SK-N-SH (cell line): ENCODE measurements around the gene RIN3. TPM values are rescaled to one million over a fixed set of nuclear protein-coding genes. Genes with fewer than 3 reads are reported as not detected.

Experiments used
- CTCF ChIA-PET: fragments of 300-600, 350-600 bp; formaldehyde crosslinking; extraction: SDS; loops from one replicate; lab custom pipeline; 2021; lab: Yijun Ruan, JAX
- POLR2A ChIA-PET: fragments of 350-600 bp; sonication (Branson Sonifier 250); formaldehyde crosslinking; extraction: SDS; loops from one replicate; lab custom pipeline; 2020; ENCODE audit warnings: antibody characterized with exemption, inconsistent platforms; lab: Yijun Ruan, JAX
- DNase-seq: peaks from one replicate; pipeline ENCODE4 v3.0.0; 2012
- H2AFZ ChIP-seq: fragments of 200-600 bp; sonication (generic); 2 replicates; pipeline ENCODE4 v1.8.1; 2016; ENCODE audit warnings: antibody characterized with exemption, mild to moderate bottlenecking, low read depth
- H3F3A ChIP-seq: fragments of 200-600 bp; sonication (generic); replicated peaks from 2 replicates; pipeline ENCODE3; 2016; ENCODE audit warnings: antibody characterized with exemption, mild to moderate bottlenecking; ENCODE audit not compliant: insufficient read depth
- H3K27ac ChIP-seq, 2 experiments: fragments of 200-500 bp in 1 of 2; fragments of 200-600 bp in 1 of 2; sonication (Bioruptor generic) in 1 of 2; sonication (generic), shearing (Covaris generic) in 1 of 2; 2 replicates each; pipeline versions ENCODE4 v1.5.1 to v1.6.1; 2014 to 2016; ENCODE audit warnings: low read depth in 2 of 2, inconsistent platforms in 1 of 2, low read length in 1 of 2, mild to moderate bottlenecking in 1 of 2, mixed read lengths in 1 of 2
- H3K27me3 ChIP-seq: fragments of 200-600 bp; sonication (generic), shearing (Covaris generic); 2 replicates; pipeline ENCODE4 v1.6.1; 2016; ENCODE audit warnings: mixed run types; ENCODE audit not compliant: insufficient read depth
- H3K36me3 ChIP-seq, 2 experiments: fragments of 200-500 bp in 1 of 2; fragments of 200-600 bp in 1 of 2; sonication (Bioruptor generic) in 1 of 2; sonication (generic) in 1 of 2; replicated peaks in 1 of 2; 2 replicates each; pipeline versions ENCODE3 to v1.5.1; 2014 to 2016; ENCODE audit warnings: low read length in 1 of 2, mild to moderate bottlenecking in 1 of 2; ENCODE audit not compliant: insufficient read depth in 2 of 2, control insufficient read depth in 1 of 2
- H3K4me1 ChIP-seq, 2 experiments: fragments of 200-500 bp in 1 of 2; fragments of 200-600 bp in 1 of 2; sonication (Bioruptor generic) in 1 of 2; sonication (generic), shearing (Covaris generic) in 1 of 2; 2 replicates each; pipeline versions ENCODE4 v1.5.1 to v1.6.1; 2014 to 2016; ENCODE audit warnings: low read depth in 1 of 2, low read length in 1 of 2, mixed run types in 1 of 2; ENCODE audit not compliant: insufficient read depth in 2 of 2, control insufficient read depth in 1 of 2
- H3K4me2 ChIP-seq: fragments of 200-600 bp; sonication (generic), shearing (Covaris generic); 2 replicates; pipeline ENCODE4 v1.6.1; 2017; ENCODE audit warnings: mixed run types
- H3K4me3 ChIP-seq, 2 experiments: fragments of 200-500 bp in 1 of 2; fragments of 200-600 bp in 1 of 2; sonication (Bioruptor generic) in 1 of 2; sonication (generic), shearing (Covaris generic) in 1 of 2; 2 replicates each; pipeline versions ENCODE4 v1.5.1 to v1.8.1; 2014 to 2016; ENCODE audit warnings: low read depth in 2 of 2, inconsistent platforms in 1 of 2, low read length in 1 of 2, mild to moderate bottlenecking in 1 of 2, mixed read lengths in 1 of 2, moderate library complexity in 1 of 2
- H3K79me2 ChIP-seq: fragments of 200-600 bp; sonication (generic); 2 replicates; pipeline ENCODE4 v1.8.1; 2017; ENCODE audit warnings: mild to moderate bottlenecking; ENCODE audit not compliant: insufficient read depth
- H3K9ac ChIP-seq: fragments of 200-600 bp; sonication (generic); 2 replicates; pipeline ENCODE4 v1.6.1; 2017; ENCODE audit warnings: mixed run types
- H3K9me2 ChIP-seq: fragments of 200-600 bp; sonication (generic); 2 replicates; pipeline ENCODE4 v1.6.1; 2017; ENCODE audit warnings: mixed run types
- H3K9me3 ChIP-seq: fragments of 200-600 bp; sonication (generic); 2 replicates; pipeline ENCODE4 v1.6.1; 2017; ENCODE audit warnings: mixed run types, mild to moderate bottlenecking, moderate library complexity
- H4K20me1 ChIP-seq: fragments of 200-600 bp; sonication (generic); 2 replicates; pipeline ENCODE4 v1.6.1; 2017; ENCODE audit warnings: mild to moderate bottlenecking, mixed run types; ENCODE audit not compliant: insufficient read depth
- CTCF ChIP-seq: fragments of 200-600 bp; sonication (generic); IDR thresholded peaks from 2 replicates; pipeline ENCODE4 v1.6.1; 2017; ENCODE audit warnings: antibody characterized with exemption, mild to moderate bottlenecking, moderate library complexity
- EP300 ChIP-seq, 2 experiments: IDR thresholded peaks; 2 replicates each; pipeline versions ENCODE4 v1.4.0 to v1.6.1; 2012; ENCODE audit warnings: borderline replicate concordance in 1 of 2, low read depth in 1 of 2, low read length in 1 of 2
- EZH2phosphoT487 ChIP-seq: fragments of 200-600 bp; sonication (generic); IDR thresholded peaks from 2 replicates; pipeline ENCODE4 v1.6.1; 2017; ENCODE audit warnings: low read depth, mixed run types, mild to moderate bottlenecking, antibody characterized with exemption, moderate library complexity, borderline replicate concordance
- FOSL2 ChIP-seq: IDR thresholded peaks from 2 replicates; pipeline ENCODE4 v1.4.0; 2012; ENCODE audit warnings: low read depth, mild to moderate bottlenecking, moderate library complexity, borderline replicate concordance
- GABPA ChIP-seq: IDR thresholded peaks from 2 replicates; pipeline ENCODE4 v1.4.0; 2012; ENCODE audit warnings: low read depth, mild to moderate bottlenecking
- GATA2 ChIP-seq: sonication (generic); formaldehyde crosslinking; IDR thresholded peaks from 2 replicates; pipeline ENCODE4 v1.5.0; 2020; ENCODE audit warnings: mild to moderate bottlenecking, missing genetic modification reagents
- IRF3 ChIP-seq: fragments of 150-350 bp; IDR thresholded peaks from 2 replicates; pipeline ENCODE4 v1.6.1; 2016; ENCODE audit warnings: mild to moderate bottlenecking, low read depth, low read length
- JUND ChIP-seq: IDR thresholded peaks from 2 replicates; pipeline ENCODE4 v1.4.0; 2012
- MAX ChIP-seq: IDR thresholded peaks from 2 replicates; pipeline ENCODE4 v1.4.0; 2012; ENCODE audit warnings: low read depth
- MEF2A ChIP-seq: IDR thresholded peaks from 2 replicates; pipeline ENCODE4 v1.4.0; 2012; ENCODE audit warnings: low read depth, borderline replicate concordance
- MXI1 ChIP-seq: IDR thresholded peaks from 2 replicates; pipeline ENCODE4 v1.6.1; 2012; ENCODE audit warnings: mild to moderate bottlenecking, low read depth, low read length, improper control_type of control experiment
- POLR2AphosphoS5 ChIP-seq: IDR thresholded peaks from 2 replicates; pipeline ENCODE4 v1.6.1; 2012; ENCODE audit warnings: low read depth, low read length
- RXRA ChIP-seq: IDR thresholded peaks from 2 replicates; pipeline ENCODE4 v1.4.0; 2012; ENCODE audit warnings: low read depth, mild to moderate bottlenecking, borderline replicate concordance
- TAF1 ChIP-seq: IDR thresholded peaks from 2 replicates; pipeline ENCODE4 v1.6.1; 2012; ENCODE audit warnings: low read depth, mild to moderate bottlenecking, low read length, moderate library complexity, borderline replicate concordance
- TEAD4 ChIP-seq: IDR thresholded peaks from 2 replicates; pipeline ENCODE4 v1.4.0; 2012; ENCODE audit warnings: mild to moderate bottlenecking, borderline replicate concordance; ENCODE audit not compliant: insufficient read depth
- USF1 ChIP-seq: IDR thresholded peaks from 2 replicates; pipeline ENCODE4 v1.4.0; 2012; ENCODE audit warnings: low read depth, borderline replicate concordance
- USF2 ChIP-seq: fragments of 150-350 bp; IDR thresholded peaks from 2 replicates; pipeline ENCODE4 v1.6.1; 2017; ENCODE audit warnings: antibody characterized with exemption, low read length, low read depth, borderline replicate concordance
- ZBTB33 ChIP-seq: IDR thresholded peaks from 2 replicates; pipeline ENCODE4 v1.4.0; 2012; ENCODE audit warnings: low read depth, borderline replicate concordance
- WGBS: methylation state at CpG from one replicate; pipeline ENCODE4 v1.1.6; 2017; ENCODE audit warnings: low lambda C conversion rate; 5-methylcytosine and 5-hydroxymethylcytosine counted together
- polyA plus RNA-seq, 3 experiments: library from polyadenylated mRNA; depleted of rRNA; stranded (reverse); fragments of >200 nt; gene quantifications; 2 replicates each; pipeline ENCODE4 v1.2.3, GENCODE V29; 2012

Gene RIN3
- polyA plus RNA-seq, 1 of the 3 experiments (the other 2 are of a cell fraction) = 12.4 TPM

- Histone ChIP-seq H3F3A (no peaks in the 10 kb centered on the region), H4K20me1 (no peaks in the 10 kb centered on the region), H3K36me3 (peaks cover 0 to 2% of the 10 kb centered on the region in 2 experiments), H2AFZ (no peak overlapping the region), H3K27ac (no peak overlapping the region), H3K4me2 (no peak overlapping the region), H3K27me3 (no peaks in the 10 kb centered on the region), H3K4me1 (no peaks in the 10 kb centered on the region), H3K9me3 (no peaks in the 10 kb centered on the region), H3K79me2 (no peaks in the 10 kb centered on the region), H3K9me2 (no peaks in the 10 kb centered on the region), H3K9ac (no peak overlapping the region), H3K4me3 (no peak overlapping the region)
- 74% methylated on average over 5 of the region's 5 CpGs for WGBS
- no peak for TF ChIP-seq CTCF
- no peak for TF ChIP-seq TEAD4
- TF ChIP-seq JUND = no peak
- TF ChIP-seq MXI1 = no peak
- no peak for TF ChIP-seq MEF2A
- no peak for TF ChIP-seq GABPA
- no peak for TF ChIP-seq TAF1
- TF ChIP-seq USF2 = no peak
- no peak for TF ChIP-seq IRF3
- TF ChIP-seq GATA2 = no peak
- TF ChIP-seq MAX = no peak
- TF ChIP-seq FOSL2 = no peak
- TF ChIP-seq EZH2phosphoT487 = no peak
- TF ChIP-seq USF1 = no peak
- TF ChIP-seq POLR2AphosphoS5 = no peak
- TF ChIP-seq ZBTB33 = no peak
- TF ChIP-seq EP300 (IDR thresholded peaks at IDR 0.05; ENCODE audit: borderline replicate concordance in 1 of 2, low read depth in 1 of 2, low read length in 1 of 2) = no peak
- TF ChIP-seq RXRA = no peak
- CTCF ChIA-PET = interaction anchor here (2.9 kb wide), 1 partner anchor 8 kb away, joined by 25 read pairs; no protein-coding TSS in a partner anchor
- DNase-seq = no peak
- POLR2A ChIA-PET = no interaction called here
Measured at GRCh38 chr14:92678766-92679165, 165.2 kb downstream of the RIN3 start.
